ENCODE measurements around the gene TMEM217. TPM values are rescaled to one million over a fixed set of nuclear protein-coding genes. Genes with fewer than 3 reads are reported as not detected.
A peak's percentile ranks its signal among the peaks of the same experiment; 100 is the strongest.

Gene TMEM217
- total RNA-seq, 2 experiments from 2014 or later = 0.81 to 0.95 TPM

- intact Hi-C loops (cut with micrococcal nuclease) = loop anchor here (2.0 kb wide), 1 partner anchor 130 kb away; no protein-coding TSS in a partner anchor
- Mint-ChIP-seq H3K27ac (no peak overlapping the region), H3K27me3 (ENCODE audit: low read depth) (peaks cover 2% of the 10 kb centered on the region), H3K36me3 (ENCODE audit: low read depth) (no peaks in the 10 kb centered on the region), H3K4me1 (ENCODE audit: low read depth) (peaks cover 39% of the 10 kb centered on the region), H3K4me3 (no peak overlapping the region), H3K9me3 (no peaks in the 10 kb centered on the region)
- CTCF ChIA-PET = interaction anchor here (0.8 kb wide), 1 partner anchor 32 kb away, joined by 8 read pairs; no protein-coding TSS in a partner anchor
- DNase-seq = no peak
Observed at GRCh38 chr6:37241131-37241530, 16.8 kb downstream of the TMEM217 start.

- Mint-ChIP-seq H3K4me1 (ENCODE audit: low read depth) (peaks cover 39% of the 10 kb centered on the region), H3K36me3 (ENCODE audit: low read depth) (no peaks in the 10 kb centered on the region), H3K27me3 (ENCODE audit: low read depth) (no peaks in the 10 kb centered on the region), H3K27ac (peak overlapping the region; percentile 83), H3K9me3 (no peaks in the 10 kb centered on the region), H3K4me3 (no peak overlapping the region)
- CTCF ChIA-PET = interaction anchor here (0.9 to 1.0 kb wide), 2 partner anchors 31 to 69 kb away, joined by 3 read pairs; no protein-coding TSS in a partner anchor
- DNase-seq = peak; percentile 93
- intact Hi-C loops (cut with micrococcal nuclease) = loop anchor here (1.0 to 2.0 kb wide), 5 partner anchors 17 to 276 kb away; partner anchors contain the start of gene TBC1D22B
Observed at GRCh38 chr6:37239950-37240713, 17.8 kb downstream of the TMEM217 start.

GRCh38 chr6:37239526-37239925 is 18.4 kb downstream of the TMEM217 start:
- Mint-ChIP-seq H3K27me3 (ENCODE audit: low read depth) (no peaks in the 10 kb centered on the region), H3K4me3 (no peak overlapping the region), H3K27ac (peak overlapping the region; percentile 83), H3K36me3 (ENCODE audit: low read depth) (no peaks in the 10 kb centered on the region), H3K4me1 (ENCODE audit: low read depth) (peaks cover 39% of the 10 kb centered on the region), H3K9me3 (no peaks in the 10 kb centered on the region)
- no peak for DNase-seq
- CTCF ChIA-PET = interaction anchor here (0.5 to 1.0 kb wide), 4 partner anchors 19 to 68 kb away, joined by 3 read pairs; no protein-coding TSS in a partner anchor
- intact Hi-C loops (cut with micrococcal nuclease) = no loop called here

GRCh38 chr6:37238381-37238780 is 19.6 kb downstream of the TMEM217 start:
- Mint-ChIP-seq H3K36me3 (ENCODE audit: low read depth) (no peaks in the 10 kb centered on the region), H3K4me1 (ENCODE audit: low read depth) (peaks cover 39% of the 10 kb centered on the region), H3K27ac (no peak overlapping the region), H3K9me3 (no peaks in the 10 kb centered on the region), H3K27me3 (ENCODE audit: low read depth) (no peaks in the 10 kb centered on the region), H3K4me3 (no peak overlapping the region)
- intact Hi-C loops (cut with micrococcal nuclease) = no loop called here
- DNase-seq = no peak
- CTCF ChIA-PET = interaction anchor here (0.9 to 1.1 kb wide), 3 partner anchors 18 to 217 kb away, joined by 3 to 5 read pairs (median 4); no protein-coding TSS in a partner anchor

GRCh38 chr6:37237789-37238188 is 20.2 kb downstream of the TMEM217 start:
- no peaks in the 10 kb centered on the region for H3K27me3 Mint-ChIP-seq (ENCODE audit: low read depth)
- intact Hi-C loops (cut with micrococcal nuclease) = no loop called here
- H3K36me3 Mint-ChIP-seq (ENCODE audit: low read depth) = no peaks in the 10 kb centered on the region
- DNase-seq = no peak
- no peak overlapping the region for H3K4me3 Mint-ChIP-seq
- no peaks in the 10 kb centered on the region for H3K9me3 Mint-ChIP-seq
- CTCF ChIA-PET = interaction anchor here (0.9 to 1.1 kb wide), 3 partner anchors 17 to 216 kb away, joined by 3 to 5 read pairs (median 4); no protein-coding TSS in a partner anchor
- peaks cover 38% of the 10 kb centered on the region for H3K4me1 Mint-ChIP-seq (ENCODE audit: low read depth)
- no peak overlapping the region for H3K27ac Mint-ChIP-seq

GRCh38 chr6:37236921-37237320 is 21.0 kb downstream of the TMEM217 start:
- Mint-ChIP-seq H3K36me3 (ENCODE audit: low read depth) (no peaks in the 10 kb centered on the region), H3K27me3 (ENCODE audit: low read depth) (no peaks in the 10 kb centered on the region), H3K27ac (no peak overlapping the region), H3K4me3 (no peak overlapping the region), H3K9me3 (no peaks in the 10 kb centered on the region), H3K4me1 (ENCODE audit: low read depth) (peaks cover 29% of the 10 kb centered on the region)
- DNase-seq = no peak
- CTCF ChIA-PET = no interaction called here
- intact Hi-C loops (cut with micrococcal nuclease) = no loop called here

GRCh38 chr6:37233541-37233940 is 24.4 kb downstream of the TMEM217 start:
- no peak for DNase-seq
- intact Hi-C loops (cut with micrococcal nuclease) = no loop called here
- Mint-ChIP-seq H3K36me3 (ENCODE audit: low read depth) (no peaks in the 10 kb centered on the region), H3K4me1 (ENCODE audit: low read depth) (peaks cover 15% of the 10 kb centered on the region), H3K27ac (no peak overlapping the region), H3K4me3 (no peak overlapping the region), H3K9me3 (no peaks in the 10 kb centered on the region), H3K27me3 (ENCODE audit: low read depth) (no peaks in the 10 kb centered on the region)
- CTCF ChIA-PET = no interaction called here

- H3K4me3 Mint-ChIP-seq = no peak overlapping the region
- CTCF ChIA-PET = no interaction called here
- no peak for DNase-seq
Observed at GRCh38 chr6:37232430-37233017, 25.4 kb downstream of the TMEM217 start.

GRCh38 chr6:37230104-37230503 is 27.8 kb downstream of the TMEM217 start:
- Mint-ChIP-seq H3K27ac (no peak overlapping the region), H3K4me1 (ENCODE audit: low read depth) (peaks cover 4% of the 10 kb centered on the region), H3K27me3 (ENCODE audit: low read depth) (no peaks in the 10 kb centered on the region), H3K4me3 (no peak overlapping the region), H3K36me3 (ENCODE audit: low read depth) (no peaks in the 10 kb centered on the region), H3K9me3 (no peaks in the 10 kb centered on the region)
- intact Hi-C loops (cut with micrococcal nuclease) = no loop called here
- DNase-seq = no peak
- CTCF ChIA-PET = no interaction called here

More at GRCh38 chr6:37232430-37233017, 25.4 kb downstream of the TMEM217 start:
- H3K27me3 Mint-ChIP-seq (ENCODE audit: low read depth) = no peaks in the 10 kb centered on the region
- H3K36me3 Mint-ChIP-seq (ENCODE audit: low read depth) = no peaks in the 10 kb centered on the region
- peaks cover 8% of the 10 kb centered on the region for H3K4me1 Mint-ChIP-seq (ENCODE audit: low read depth)
- intact Hi-C loops (cut with micrococcal nuclease) = no loop called here
- H3K27ac Mint-ChIP-seq = no peak overlapping the region
- H3K9me3 Mint-ChIP-seq = no peaks in the 10 kb centered on the region

- DNase-seq = no peak
- Mint-ChIP-seq H3K4me3 (no peak overlapping the region), H3K27me3 (ENCODE audit: low read depth) (no peaks in the 10 kb centered on the region), H3K4me1 (ENCODE audit: low read depth) (peaks cover 20% of the 10 kb centered on the region), H3K9me3 (no peaks in the 10 kb centered on the region), H3K27ac (no peak overlapping the region), H3K36me3 (ENCODE audit: low read depth) (no peaks in the 10 kb centered on the region)
- CTCF ChIA-PET = interaction anchor here (0.7 to 1.8 kb wide), 4 partner anchors 13 to 208 kb away, joined by 3 to 6 read pairs (median 3); no protein-coding TSS in a partner anchor
- intact Hi-C loops (cut with micrococcal nuclease) = no loop called here
Observed at GRCh38 chr6:37225350-37226169, 32.4 kb downstream of the TMEM217 start.

GRCh38 chr6:37222992-37223391 is 35.0 kb downstream of the TMEM217 start:
- Mint-ChIP-seq H3K4me1 (ENCODE audit: low read depth) (peaks cover 24% of the 10 kb centered on the region), H3K9me3 (no peaks in the 10 kb centered on the region), H3K27me3 (ENCODE audit: low read depth) (no peaks in the 10 kb centered on the region), H3K27ac (peak overlapping the region; percentile 26), H3K36me3 (ENCODE audit: low read depth) (no peaks in the 10 kb centered on the region), H3K4me3 (peak overlapping the region; percentile 56)
- CTCF ChIA-PET = interaction anchor here (0.6 to 5.3 kb wide), 3 partner anchors 10 to 204 kb away, joined by 3 to 35 read pairs (median 3); no protein-coding TSS in a partner anchor
- intact Hi-C loops (cut with micrococcal nuclease) = loop anchor here (1.0 kb wide), 3 partner anchors 17 to 92 kb away; partner anchors contain the start of gene TBC1D22B
- no peak for DNase-seq

Data from activated naive CD4-positive, alpha-beta T cell treated with anti-CD3 and anti-CD28 coated beads for 36 hours (primary cell).